KOPT-K1 (cell line): ENCODE results near the gene SSBP1.

ENCODE experiments used
- H3K27ac ChIP-seq: fragments of 200-600 bp; sonication (generic); 2 replicates; pipeline ENCODE4 v1.5.1; 2016; ENCODE audit warnings: antibody characterized with exemption, mild to moderate bottlenecking, low read depth, low read length; ENCODE audit not compliant: poor library complexity, severe bottlenecking
- H3K36me3 ChIP-seq: fragments of 200-600 bp; sonication (generic); 2 replicates; pipeline ENCODE4 v1.5.1; 2017; ENCODE audit warnings: antibody characterized with exemption, mild to moderate bottlenecking, low read length, moderate library complexity; ENCODE audit not compliant: insufficient read depth
- H3K9me3 ChIP-seq: fragments of 200-600 bp; sonication (generic); 2 replicates; pipeline ENCODE4 v1.5.1; 2017; ENCODE audit warnings: antibody characterized with exemption, low read length, mild to moderate bottlenecking; ENCODE audit not compliant: insufficient read depth, poor library complexity, severe bottlenecking

Gene SSBP1

GRCh38 chr7:141785706-141786552 lies 47.8 kb downstream of the SSBP1 start:
- Histone ChIP-seq H3K9me3 (no peaks in the 10 kb centered on the region), H3K36me3 (peaks cover 5% of the 10 kb centered on the region; the same call in 1 of the 2 replicates), H3K27ac (no peak overlapping the region)

- Histone ChIP-seq H3K36me3 (peaks cover 5% of the 10 kb centered on the region; the same call in 1 of the 2 replicates), H3K27ac (no peak overlapping the region), H3K9me3 (no peaks in the 10 kb centered on the region)
These were observed 50.1 kb downstream of the SSBP1 start for GRCh38 chr7:141788296-141788695.

- H3K36me3 ChIP-seq, result peaks cover 5% of the 10 kb centered on the region; the same call in 1 of the 2 replicates
- no peak within 1 kb of the TSS for H3K27ac ChIP-seq
- H3K9me3 ChIP-seq, result no peaks in the 10 kb centered on the region
These were observed 51.8 kb downstream of the SSBP1 start, which contains the start of gene TAS2R5 for GRCh38 chr7:141789917-141790316. TSS of gene TAS2R5 (plus strand) at chr7:141790217. CDS start at chr7:141790362, 145 bp downstream.

- Histone ChIP-seq H3K9me3 (no peaks in the 10 kb centered on the region), H3K36me3 (peaks cover 5% of the 10 kb centered on the region; the same call in 1 of the 2 replicates), H3K27ac (no peak overlapping the region)
These were observed 54.4 kb downstream of the SSBP1 start for GRCh38 chr7:141792526-141792925.
